GM13976 (cell line): ENCODE measurements around the gene GCH1.
"Not testable (repeated sequence)": the region's sequence is repeated elsewhere in the genome, so short reads cannot be mapped to it uniquely, and the experiment has no call there.

Source experiments
- DNase-seq: peaks from one replicate; pipeline ENCODE4 v3.0.0; 2012; ENCODE audit warnings: low spot score
- CTCF ChIP-seq: IDR thresholded peaks from 2 replicates; pipeline ENCODE4 v1.5.1; 2012; ENCODE audit warnings: borderline replicate concordance, mild to moderate bottlenecking; ENCODE audit not compliant: insufficient read depth; ENCODE audit errors: extremely low read depth, missing control alignments, control extremely low read depth
- in situ Hi-C: fragments of 300-500 bp; cut with MboI; formaldehyde crosslinking; loops from one replicate; pipeline ENCODE4 v1.12.0; 2022; ENCODE audit warnings: low sequenced_read_pairs, mixed read lengths, inconsistent platforms; ENCODE audit not compliant: unreplicated experiment

Gene GCH1

GRCh38 chr14:54928216-54928615 lies 25.6 kb upstream of the GCH1 start:
- TF ChIP-seq CTCF = no peak
- no peak for DNase-seq
- in situ Hi-C loops = no loop called here

- in situ Hi-C loops = no loop called here
- no peak for DNase-seq
These were observed 24.9 kb upstream of the GCH1 start for GRCh38 chr14:54927551-54927950.

GRCh38 chr14:54926570-54926969 lies 23.9 kb upstream of the GCH1 start:
- in situ Hi-C loops = not testable (repeated sequence)

More at GRCh38 chr14:54927551-54927950, 24.9 kb upstream of the GCH1 start:
- TF ChIP-seq CTCF = no peak

GRCh38 chr14:54922598-54922997 lies 20.0 kb upstream of the GCH1 start:
- in situ Hi-C loops = no loop called here
- no peak for DNase-seq
- no peak for TF ChIP-seq CTCF

More at GRCh38 chr14:54926570-54926969, 23.9 kb upstream of the GCH1 start:
- not testable (repeated sequence) for DNase-seq

- in situ Hi-C loops = no loop called here
- TF ChIP-seq CTCF = no peak
- no peak for DNase-seq
These were observed 17.4 kb upstream of the GCH1 start for GRCh38 chr14:54920052-54920451.

GRCh38 chr14:54919330-54919729 lies 16.7 kb upstream of the GCH1 start:
- DNase-seq = no peak
- in situ Hi-C loops = no loop called here

GRCh38 chr14:54918427-54918826 lies 15.8 kb upstream of the GCH1 start:
- DNase-seq = no peak
- in situ Hi-C loops = no loop called here
- no peak for TF ChIP-seq CTCF

More at GRCh38 chr14:54919330-54919729, 16.7 kb upstream of the GCH1 start:
- TF ChIP-seq CTCF = no peak

- in situ Hi-C loops = no loop called here
- DNase-seq = no peak
- TF ChIP-seq CTCF = no peak
These were observed 13.5 kb upstream of the GCH1 start for GRCh38 chr14:54916101-54916500.
